HPDE6-E6E7 (cell line): ENCODE results near the gene TCF7L1.
"Not testable (repeated sequence)": the region's sequence is repeated elsewhere in the genome, so short reads cannot be mapped to it uniquely, and the experiment has no call there.

Source experiments
- DNase-seq: peaks from one replicate; pipeline ENCODE4 v3.0.0; 2011; ENCODE audit warnings: missing footprints; ENCODE audit errors: extremely low spot score

The TCF7L1 gene

GRCh38 chr2:85132834-85133637 is at the start of gene TCF7L1:
Gene TCF7L1 (plus strand): TSS chr2:85133392. CDS start chr2:85133685, 293 bp downstream.
- DNase-seq, result peak; percentile 83

DNA sequence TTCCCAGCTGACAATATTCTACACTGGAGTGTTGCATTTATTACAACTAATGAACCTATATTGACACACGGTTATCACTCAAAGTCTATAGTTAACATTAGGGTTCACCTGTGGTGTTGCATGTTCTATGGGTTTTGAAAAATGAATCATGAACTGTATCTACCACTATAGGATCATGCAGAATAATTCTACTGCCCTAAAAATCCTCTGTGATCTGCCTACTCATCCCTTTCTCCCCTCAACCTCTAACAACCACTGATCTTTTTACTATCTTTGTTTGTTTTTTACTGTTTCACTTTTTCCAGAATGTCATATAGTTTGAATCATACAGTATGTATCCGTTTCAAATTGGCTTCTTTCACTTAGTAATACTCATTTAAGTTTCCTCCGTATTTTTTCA is 47.6 kb upstream of the TCF7L1 start:
- DNase-seq, result no peak

- no peak for DNase-seq
Measured at GRCh38 chr2:85087541-85087940, 45.7 kb upstream of the TCF7L1 start.

DNA sequence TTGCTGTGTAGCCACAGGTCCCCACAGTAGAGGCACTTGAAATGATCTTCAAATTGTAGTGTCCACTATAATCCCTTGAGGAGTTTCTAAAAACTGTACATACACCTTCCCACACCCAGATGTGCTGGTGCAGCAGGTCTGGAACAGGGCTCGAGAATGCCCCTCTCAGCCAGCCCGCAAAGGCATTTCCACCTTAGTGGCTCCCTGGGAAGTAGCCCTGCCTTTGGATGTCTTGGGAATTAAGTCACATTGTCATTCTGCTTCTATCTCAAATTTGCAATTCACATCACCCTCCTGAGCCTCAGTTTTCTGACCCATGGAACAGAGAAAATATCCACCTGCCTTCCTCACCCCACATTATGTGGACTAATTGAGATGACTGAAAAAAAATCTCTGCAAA is 44.3 kb upstream of the TCF7L1 start:
- DNase-seq, result no peak

GRCh38 chr2:85089585-85089984 is 43.6 kb upstream of the TCF7L1 start:
- no peak for DNase-seq

GRCh38 chr2:85091838-85092237 is 41.4 kb upstream of the TCF7L1 start:
- DNase-seq, result no peak

DNA sequence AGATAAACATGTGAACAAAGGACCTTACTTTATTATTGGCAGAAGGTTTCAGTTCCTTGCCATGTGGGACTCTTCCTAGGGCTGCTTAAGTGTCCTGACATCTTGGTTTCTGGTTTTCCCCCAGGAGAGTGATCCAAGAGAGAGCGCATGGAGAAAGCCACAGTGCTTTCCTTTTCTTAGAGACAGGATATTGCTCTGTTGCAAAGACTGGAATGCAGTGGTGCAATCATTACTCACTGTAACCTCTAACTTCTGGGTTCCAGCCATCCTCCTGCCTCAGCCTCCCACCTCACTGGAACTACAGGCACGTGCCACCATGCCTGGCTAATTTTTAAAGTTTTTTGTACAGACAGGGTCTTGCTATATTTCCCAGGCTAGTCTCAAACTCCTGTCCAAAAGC is 38.1 kb upstream of the TCF7L1 start:
- DNase-seq, result no peak

- no peak for DNase-seq
Measured at GRCh38 chr2:85096616-85097015, 36.6 kb upstream of the TCF7L1 start.

GRCh38 chr2:85104228-85104627 is 29.0 kb upstream of the TCF7L1 start:
- no peak for DNase-seq

- no peak for DNase-seq
Measured at GRCh38 chr2:85106489-85107180, 26.6 kb upstream of the TCF7L1 start.

GRCh38 chr2:85110991-85111560 is 22.1 kb upstream of the TCF7L1 start:
- no peak for DNase-seq

DNA sequence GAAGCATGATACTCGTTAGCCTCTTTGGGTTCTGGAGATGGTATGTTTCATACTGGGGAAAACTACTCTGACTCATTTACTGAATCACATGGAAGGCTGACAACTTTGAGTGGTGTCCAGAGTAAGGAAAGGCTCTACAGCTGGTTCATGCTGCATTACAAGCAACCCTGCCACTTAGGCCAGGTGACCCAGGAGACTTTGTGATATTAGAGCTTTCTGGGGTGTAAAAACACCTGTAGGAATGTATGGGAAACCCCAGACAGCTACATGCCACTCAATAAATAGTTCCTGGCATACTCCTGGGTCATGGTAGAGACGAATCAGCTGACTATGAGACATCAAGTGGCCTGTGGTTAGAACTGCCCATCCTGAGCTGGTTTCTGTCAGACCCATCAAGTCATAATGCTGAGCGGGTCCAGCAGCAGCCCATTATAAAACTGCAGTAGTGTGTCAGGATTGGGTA is 21.3 kb upstream of the TCF7L1 start:
- no peak for DNase-seq

DNA sequence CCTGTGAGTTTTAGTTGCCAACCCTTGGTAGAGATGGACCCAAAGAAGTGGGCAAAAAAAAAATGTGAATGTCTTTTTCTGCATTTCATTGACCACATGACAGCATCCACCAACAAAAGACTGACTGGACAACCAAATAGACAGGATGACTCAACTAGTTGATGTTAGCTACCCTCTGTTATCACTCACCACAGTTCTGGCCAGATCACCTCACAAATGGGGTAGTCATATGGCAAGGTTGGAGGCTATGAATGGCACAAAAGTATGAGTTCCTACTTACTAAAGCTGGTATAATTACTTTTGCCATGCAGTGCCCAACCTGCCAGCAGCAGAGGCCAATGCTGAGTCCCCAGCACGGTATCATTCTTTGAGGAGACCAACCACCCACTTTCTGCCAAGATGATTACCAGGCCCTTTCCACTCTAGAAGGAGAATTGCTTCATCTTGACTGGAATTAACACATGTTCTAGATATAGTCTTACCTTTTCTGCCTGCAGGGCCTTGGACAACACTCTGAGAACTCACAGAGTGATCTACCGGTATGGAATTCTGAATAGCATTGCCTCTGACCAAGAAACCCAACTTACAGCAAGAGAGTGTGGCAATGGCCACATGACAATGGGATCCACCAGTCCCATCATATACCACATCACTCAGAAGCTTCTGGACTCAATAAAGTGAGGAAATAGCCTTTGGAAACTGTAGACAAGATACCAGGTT is 20.1 kb upstream of the TCF7L1 start:
- DNase-seq, result no peak

DNA sequence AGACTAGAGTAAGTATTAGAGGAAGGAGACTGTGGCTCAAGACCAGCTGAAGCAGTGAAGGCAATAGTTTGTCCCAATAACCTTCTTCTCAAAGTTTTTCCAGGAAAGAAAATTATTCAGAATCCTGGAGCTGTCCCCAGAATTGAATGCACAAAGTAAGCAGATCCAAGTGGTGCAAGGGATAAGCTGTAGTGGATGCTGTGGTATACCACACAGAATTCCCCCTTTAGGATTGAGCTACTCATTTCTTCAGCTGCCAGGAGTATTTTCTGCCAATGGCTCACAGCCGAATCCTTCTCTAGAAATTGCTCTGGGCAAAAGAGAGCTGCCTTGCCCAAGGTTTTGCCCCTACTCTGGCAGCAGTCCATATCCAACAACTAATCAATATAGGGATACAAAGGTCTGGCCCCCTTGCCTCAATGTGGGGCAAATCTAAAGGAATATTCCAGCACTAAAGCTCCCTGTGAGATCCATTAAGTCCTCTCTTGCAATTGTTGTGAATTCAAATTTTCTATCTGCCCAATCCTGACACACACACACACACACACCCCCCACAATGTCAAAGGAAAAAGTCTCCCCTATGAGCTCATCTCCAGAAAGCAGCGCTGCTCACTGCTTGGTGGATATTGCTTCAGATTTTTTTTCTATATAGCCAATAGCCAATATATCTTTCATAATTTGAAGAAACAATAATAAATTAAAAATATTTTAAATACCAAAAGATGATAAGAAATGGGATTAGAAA is 18.4 kb upstream of the TCF7L1 start:
- no peak for DNase-seq

DNA sequence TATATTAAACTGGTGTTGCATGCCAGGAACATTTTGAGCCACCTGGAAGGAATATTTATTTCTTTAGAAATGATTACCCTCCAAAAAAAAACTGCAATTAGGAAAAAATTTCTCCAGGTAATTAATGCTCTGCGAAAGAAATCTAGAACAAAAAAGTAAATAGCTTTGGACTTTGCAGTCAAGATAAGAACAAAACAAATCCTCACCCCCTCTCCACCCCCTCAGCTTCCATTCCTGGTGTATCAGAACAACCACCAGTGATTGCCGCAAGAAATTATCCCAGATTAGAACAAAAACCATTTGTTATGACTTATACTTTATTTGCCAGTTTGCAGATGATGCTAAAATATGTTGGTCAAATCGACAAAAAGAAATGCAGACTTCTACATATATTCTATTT is 17.0 kb upstream of the TCF7L1 start:
- DNase-seq, result no peak

- DNase-seq, result no peak
Measured at GRCh38 chr2:85119900-85120299, 13.3 kb upstream of the TCF7L1 start.

GRCh38 chr2:85120363-85120762 is 12.8 kb upstream of the TCF7L1 start:
- DNase-seq, result no peak

DNA sequence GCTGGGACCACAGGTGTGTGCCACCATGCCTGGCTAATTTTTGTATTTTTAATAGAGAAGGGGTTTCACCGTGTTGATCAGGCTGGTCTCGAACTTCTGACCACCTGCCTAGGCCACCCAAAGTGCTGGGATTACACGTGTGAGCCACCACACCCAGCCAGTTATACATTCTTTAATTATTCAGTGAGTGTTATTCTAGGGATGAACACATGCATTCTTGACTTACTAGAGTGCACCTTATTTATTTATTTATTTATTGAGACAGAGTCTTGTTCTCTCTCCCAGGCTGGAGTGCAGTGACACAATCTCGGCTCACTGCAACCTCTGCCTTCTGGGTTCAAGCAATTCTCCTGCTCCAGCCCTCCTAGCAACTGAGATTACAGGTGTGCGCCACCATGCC is 6.7 kb upstream of the TCF7L1 start:
- not testable (repeated sequence) for DNase-seq

DNA sequence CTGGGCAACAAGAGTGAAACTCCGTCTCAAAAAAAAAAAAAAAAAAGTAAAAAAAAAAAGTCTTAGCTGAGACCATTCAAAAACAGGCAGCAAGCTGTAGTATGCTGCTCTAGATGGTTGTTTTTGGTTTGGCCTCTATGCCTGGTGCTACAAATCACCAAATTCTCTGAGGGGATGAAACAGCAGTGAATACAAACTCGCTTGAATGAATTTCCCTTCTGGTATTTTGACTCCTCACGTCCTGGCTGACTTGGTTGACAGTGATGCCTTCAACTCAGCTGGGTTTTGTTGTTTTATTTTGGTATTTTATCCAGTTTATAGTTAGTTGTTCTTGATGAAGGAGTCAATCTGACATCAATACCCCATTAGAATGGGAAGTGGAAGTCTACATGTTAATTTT is 3.3 kb upstream of the TCF7L1 start:
- DNase-seq, result no peak

DNA sequence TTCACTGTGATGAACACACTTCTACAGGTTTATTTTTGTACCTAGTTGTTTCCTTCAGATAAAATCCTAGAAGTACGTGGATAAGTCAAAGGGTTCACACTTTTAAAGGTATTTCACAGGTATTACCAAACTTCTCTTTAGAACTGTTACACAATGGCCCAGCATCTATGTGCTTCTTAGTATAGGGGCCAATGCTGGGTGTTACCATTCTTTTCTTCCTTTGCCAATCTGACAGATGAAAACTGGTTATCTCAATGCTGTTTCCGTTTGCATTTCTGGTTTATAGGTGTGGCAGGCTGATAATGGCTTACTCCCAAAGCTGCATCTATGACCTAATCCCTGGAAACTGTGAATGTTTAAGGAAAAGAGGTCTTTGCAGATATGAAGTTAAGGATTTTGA is 2.8 kb upstream of the TCF7L1 start:
- no peak for DNase-seq

GRCh38 chr2:85131116-85131515 is 2.1 kb upstream of the TCF7L1 start:
- DNase-seq, result no peak

- DNase-seq, result no peak
Measured at GRCh38 chr2:85132397-85132796, 795 bp upstream of the TCF7L1 start.
